HepG2 (cell line): ENCODE results near the gene SH2D7. TPM values are rescaled to one million over a fixed set of nuclear protein-coding genes. Genes with fewer than 3 reads are reported as not detected.

ENCODE experiments used
- AHR ChIP-seq: IDR thresholded peaks from 2 replicates; pipeline ENCODE4 v1.6.1; 2018; ENCODE audit warnings: missing genetic modification reagents, missing compliant biosample characterization
- DNMT1 ChIP-seq: sonication (generic); formaldehyde crosslinking; IDR thresholded peaks from 2 replicates; pipeline ENCODE4 v1.5.1; 2020; ENCODE audit warnings: mild to moderate bottlenecking, missing genetic modification reagents
- FOXA3 ChIP-seq: IDR thresholded peaks from 2 replicates; pipeline ENCODE4 v1.6.1; 2016; ENCODE audit warnings: missing genetic modification reagents, missing compliant biosample characterization
- HDAC6 ChIP-seq: fragments of 200-600 bp; sonication (generic); IDR thresholded peaks from 2 replicates; pipeline ENCODE4 v1.7.0; 2017; ENCODE audit warnings: mild to moderate bottlenecking, antibody characterized with exemption, low read length, low read depth
- HOXA3 ChIP-seq: sonication (generic); formaldehyde crosslinking; IDR thresholded peaks from 2 replicates; pipeline ENCODE4 v1.5.0; 2020; ENCODE audit warnings: missing genetic modification reagents
- IRX3 ChIP-seq: sonication (generic); formaldehyde crosslinking; IDR thresholded peaks from 2 replicates; pipeline ENCODE4 v1.8.1; 2023; ENCODE audit warnings: mild to moderate bottlenecking, low read depth, missing genetic modification reagents, borderline replicate concordance
- MTA3 ChIP-seq: sonication (generic); formaldehyde crosslinking; IDR thresholded peaks from 2 replicates; pipeline ENCODE4 v1.4.0; 2020; ENCODE audit warnings: missing genetic modification reagents
- MYC ChIP-seq: sonication (generic); formaldehyde crosslinking; IDR thresholded peaks from 2 replicates; pipeline ENCODE4 v1.9.0; 2021; ENCODE audit warnings: missing genetic modification reagents, borderline replicate concordance
- RBAK ChIP-seq: sonication (generic); formaldehyde crosslinking; IDR thresholded peaks from 2 replicates; pipeline ENCODE4 v1.5.1; 2020; ENCODE audit warnings: mild to moderate bottlenecking, missing genetic modification reagents
- RBM22 ChIP-seq: fragments of 200-400 bp; formaldehyde crosslinking; optimal IDR thresholded peaks from 2 replicates; pipeline ENCODE3; 2017; ENCODE audit warnings: mild to moderate bottlenecking, low read length, moderate library complexity
- RNF2 ChIP-seq: fragments of 450-650 bp; conservative IDR thresholded peaks from 2 replicates; pipeline ENCODE4 v1.6.1; 2016; ENCODE audit warnings: low read depth
- SP4 ChIP-seq: sonication (generic); formaldehyde crosslinking; IDR thresholded peaks from 2 replicates; pipeline ENCODE4 v1.8.1; 2023; ENCODE audit warnings: mild to moderate bottlenecking, missing genetic modification reagents
- ZNF205 ChIP-seq: IDR thresholded peaks from 2 replicates; pipeline ENCODE4 v1.6.1; 2018; ENCODE audit warnings: missing biosample characterization, missing genetic modification reagents
- ZNF446 ChIP-seq: sonication (generic); formaldehyde crosslinking; IDR thresholded peaks from 2 replicates; pipeline ENCODE4 v1.5.0; 2020; ENCODE audit warnings: mild to moderate bottlenecking, missing genetic modification reagents
- ZNF484 ChIP-seq: sonication (generic); formaldehyde crosslinking; IDR thresholded peaks from 2 replicates; pipeline ENCODE4 v1.5.1; 2020; ENCODE audit warnings: mild to moderate bottlenecking, low read depth, missing genetic modification reagents, borderline replicate concordance
- ZNF558 ChIP-seq: sonication (generic); formaldehyde crosslinking; IDR thresholded peaks from 2 replicates; pipeline ENCODE4 v1.9.0; 2022; ENCODE audit warnings: mild to moderate bottlenecking, missing genetic modification reagents, borderline replicate concordance
- ZNF713 ChIP-seq: sonication (generic); formaldehyde crosslinking; IDR thresholded peaks from 2 replicates; pipeline ENCODE4 v1.4.0; 2020; ENCODE audit warnings: mild to moderate bottlenecking, missing genetic modification reagents
- polyA plus RNA-seq, 8 experiments: library from polyadenylated mRNA; depleted of rRNA in 3 of 8; stranded (reverse) in 7 of 8; unstranded in 1 of 8; fragments of >200 nt; fragmentation: Illumina TruSeq in 4 of 8; extraction: Trizol in 4 of 8; gene quantifications; 2 replicates each; pipeline versions ENCODE4 v1.2.1 to v1.2.3, GENCODE V29; 2011 to 2016; ENCODE audit warnings: low read depth in 4 of 8, missing spikeins in 1 of 8, mixed read lengths in 1 of 8; ENCODE audit not compliant: insufficient read depth in 1 of 8
- total RNA-seq, 5 experiments: library from RNA; depleted of rRNA; stranded (reverse); fragments of >200 nt; fragmentation: Illumina TruSeq; extraction: Trizol; gene quantifications; 2 replicates each; pipeline ENCODE4 v1.2.3, GENCODE V29; 2016; ENCODE audit warnings: low read depth in 1 of 5
- TF ChIP-seq, protein P1 (sequence below): sonication (generic); formaldehyde crosslinking; IDR thresholded peaks from 2 replicates; pipeline ENCODE4 v1.5.1; 2020; ENCODE audit warnings: missing genetic modification reagents, mild to moderate bottlenecking, borderline replicate concordance
- TF ChIP-seq, protein P2 (sequence below): sonication (generic); formaldehyde crosslinking; IDR thresholded peaks from 2 replicates; pipeline ENCODE4 v1.4.0; 2020; ENCODE audit warnings: missing genetic modification reagents
- TF ChIP-seq, protein P3 (sequence below): sonication (generic); formaldehyde crosslinking; IDR thresholded peaks from 2 replicates; pipeline ENCODE4 v1.4.0; 2020; ENCODE audit warnings: missing genetic modification reagents
- TF ChIP-seq, protein P4 (sequence below), 2 experiments: sonication (generic) in 1 of 2; formaldehyde crosslinking in 1 of 2; IDR thresholded peaks; 2 replicates each; pipeline versions ENCODE4 v1.5.1 to v1.6.1; 2011 to 2020; ENCODE audit warnings: borderline replicate concordance in 1 of 2, low read depth in 1 of 2, low read length in 1 of 2, mild to moderate bottlenecking in 1 of 2, missing genetic modification reagents in 1 of 2, moderate library complexity in 1 of 2
- TF ChIP-seq, protein P5 (sequence below): fragments of 450-650 bp; IDR thresholded peaks from 2 replicates; pipeline ENCODE4 v1.6.1; 2017

The SH2D7 gene
- total and polyA plus RNA-seq, 2 of the 13 experiments (the other 11 are each of a cell fraction or from before 2014, with no cell fraction given), result not detected

DNA sequence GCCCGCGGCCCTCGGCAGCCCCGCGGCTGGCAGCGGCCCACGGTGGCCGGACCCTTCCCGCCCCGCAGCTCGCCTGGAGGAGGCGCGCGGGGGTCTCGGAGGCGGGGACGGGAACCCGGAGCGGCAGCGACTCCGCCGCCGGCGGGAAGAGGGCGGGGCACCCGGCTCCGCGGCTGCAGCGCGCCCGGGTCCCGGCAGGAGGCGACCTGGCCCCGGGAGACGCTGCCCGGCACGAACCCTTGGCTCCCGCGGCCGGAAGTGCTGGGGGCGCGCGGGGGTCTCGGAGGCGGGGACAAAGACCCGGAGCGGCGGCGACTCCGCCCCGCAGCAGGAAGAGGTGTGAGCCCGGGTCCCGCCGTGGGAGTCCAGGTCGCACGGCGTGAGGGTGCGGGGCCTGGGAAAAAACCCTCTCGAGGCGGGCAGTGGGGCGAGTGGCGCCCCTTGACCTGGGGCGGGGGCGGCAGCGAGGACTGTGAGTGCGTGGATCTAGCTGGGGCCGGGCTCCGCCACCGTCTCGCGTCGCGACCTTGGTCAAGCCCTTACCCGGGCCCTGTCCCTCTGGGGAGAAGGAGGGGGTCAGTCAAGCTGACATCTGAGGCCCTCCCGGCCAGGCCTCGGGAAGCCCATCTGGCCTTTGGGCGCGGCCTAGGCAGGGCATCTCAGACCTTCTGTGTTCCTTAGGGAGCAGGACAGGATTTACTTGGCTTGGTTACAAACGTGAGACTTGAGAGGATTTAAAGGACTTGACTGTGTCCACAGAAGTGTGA, 39.1 kb downstream of the SH2D7 start, which contains the start of gene CIB2 (continued):
- TF ChIP-seq MYC (peak; percentile 41; the same call in 1 of the 2 replicates), ZNF558 (CRISPR knock-in tag) (peak; percentile 72; the same call in 1 of the 2 replicates), RNF2 (peak; percentile 63; the same call in 1 of the 2 replicates), ZNF446 (peak; percentile 52; the same call in 1 of the 2 replicates), ZNF205 (CRISPR knock-in tag) (no peak), DNMT1 (no peak), RBM22 (no peak), IRX3 (CRISPR knock-in tag) (no peak), HDAC6 (no peak), AHR (CRISPR knock-in tag) (no peak), SP4 (no peak; the same call in 1 of the 2 replicates), ZNF484 (no peak), ZNF713 (CRISPR knock-in tag) (no peak), FOXA3 (CRISPR knock-in tag) (no peak), MTA3 (no peak), HOXA3 (CRISPR knock-in tag) (peak; percentile 72), RBAK (CRISPR knock-in tag) (no peak)
- TF ChIP-seq, protein P1, sequence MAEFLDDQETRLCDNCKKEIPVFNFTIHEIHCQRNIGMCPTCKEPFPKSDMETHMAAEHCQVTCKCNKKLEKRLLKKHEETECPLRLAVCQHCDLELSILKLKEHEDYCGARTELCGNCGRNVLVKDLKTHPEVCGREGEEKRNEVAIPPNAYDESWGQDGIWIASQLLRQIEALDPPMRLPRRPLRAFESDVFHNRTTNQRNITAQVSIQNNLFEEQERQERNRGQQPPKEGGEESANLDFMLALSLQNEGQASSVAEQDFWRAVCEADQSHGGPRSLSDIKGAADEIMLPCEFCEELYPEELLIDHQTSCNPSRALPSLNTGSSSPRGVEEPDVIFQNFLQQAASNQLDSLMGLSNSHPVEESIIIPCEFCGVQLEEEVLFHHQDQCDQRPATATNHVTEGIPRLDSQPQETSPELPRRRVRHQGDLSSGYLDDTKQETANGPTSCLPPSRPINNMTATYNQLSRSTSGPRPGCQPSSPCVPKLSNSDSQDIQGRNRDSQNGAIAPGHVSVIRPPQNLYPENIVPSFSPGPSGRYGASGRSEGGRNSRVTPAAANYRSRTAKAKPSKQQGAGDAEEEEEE (CRISPR knock-in tag), result no peak
- TF ChIP-seq, protein P2, sequence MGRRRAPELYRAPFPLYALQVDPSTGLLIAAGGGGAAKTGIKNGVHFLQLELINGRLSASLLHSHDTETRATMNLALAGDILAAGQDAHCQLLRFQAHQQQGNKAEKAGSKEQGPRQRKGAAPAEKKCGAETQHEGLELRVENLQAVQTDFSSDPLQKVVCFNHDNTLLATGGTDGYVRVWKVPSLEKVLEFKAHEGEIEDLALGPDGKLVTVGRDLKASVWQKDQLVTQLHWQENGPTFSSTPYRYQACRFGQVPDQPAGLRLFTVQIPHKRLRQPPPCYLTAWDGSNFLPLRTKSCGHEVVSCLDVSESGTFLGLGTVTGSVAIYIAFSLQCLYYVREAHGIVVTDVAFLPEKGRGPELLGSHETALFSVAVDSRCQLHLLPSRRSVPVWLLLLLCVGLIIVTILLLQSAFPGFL (CRISPR knock-in tag), result no peak
- TF ChIP-seq, protein P3, sequence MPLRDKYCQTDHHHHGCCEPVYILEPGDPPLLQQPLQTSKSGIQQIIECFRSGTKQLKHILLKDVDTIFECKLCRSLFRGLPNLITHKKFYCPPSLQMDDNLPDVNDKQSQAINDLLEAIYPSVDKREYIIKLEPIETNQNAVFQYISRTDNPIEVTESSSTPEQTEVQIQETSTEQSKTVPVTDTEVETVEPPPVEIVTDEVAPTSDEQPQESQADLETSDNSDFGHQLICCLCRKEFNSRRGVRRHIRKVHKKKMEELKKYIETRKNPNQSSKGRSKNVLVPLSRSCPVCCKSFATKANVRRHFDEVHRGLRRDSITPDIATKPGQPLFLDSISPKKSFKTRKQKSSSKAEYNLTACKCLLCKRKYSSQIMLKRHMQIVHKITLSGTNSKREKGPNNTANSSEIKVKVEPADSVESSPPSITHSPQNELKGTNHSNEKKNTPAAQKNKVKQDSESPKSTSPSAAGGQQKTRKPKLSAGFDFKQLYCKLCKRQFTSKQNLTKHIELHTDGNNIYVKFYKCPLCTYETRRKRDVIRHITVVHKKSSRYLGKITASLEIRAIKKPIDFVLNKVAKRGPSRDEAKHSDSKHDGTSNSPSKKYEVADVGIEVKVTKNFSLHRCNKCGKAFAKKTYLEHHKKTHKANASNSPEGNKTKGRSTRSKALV (CRISPR knock-in tag), result no peak
- TF ChIP-seq, protein P4, sequence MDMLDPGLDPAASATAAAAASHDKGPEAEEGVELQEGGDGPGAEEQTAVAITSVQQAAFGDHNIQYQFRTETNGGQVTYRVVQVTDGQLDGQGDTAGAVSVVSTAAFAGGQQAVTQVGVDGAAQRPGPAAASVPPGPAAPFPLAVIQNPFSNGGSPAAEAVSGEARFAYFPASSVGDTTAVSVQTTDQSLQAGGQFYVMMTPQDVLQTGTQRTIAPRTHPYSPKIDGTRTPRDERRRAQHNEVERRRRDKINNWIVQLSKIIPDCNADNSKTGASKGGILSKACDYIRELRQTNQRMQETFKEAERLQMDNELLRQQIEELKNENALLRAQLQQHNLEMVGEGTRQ (IDR thresholded peaks at IDR 0.05; ENCODE audit: low read depth, low read length), result no peak
- TF ChIP-seq, protein P4 (CRISPR knock-in tag; IDR thresholded peaks at IDR 0.05; ENCODE audit: borderline replicate concordance), result no peak
- TF ChIP-seq, protein P5, sequence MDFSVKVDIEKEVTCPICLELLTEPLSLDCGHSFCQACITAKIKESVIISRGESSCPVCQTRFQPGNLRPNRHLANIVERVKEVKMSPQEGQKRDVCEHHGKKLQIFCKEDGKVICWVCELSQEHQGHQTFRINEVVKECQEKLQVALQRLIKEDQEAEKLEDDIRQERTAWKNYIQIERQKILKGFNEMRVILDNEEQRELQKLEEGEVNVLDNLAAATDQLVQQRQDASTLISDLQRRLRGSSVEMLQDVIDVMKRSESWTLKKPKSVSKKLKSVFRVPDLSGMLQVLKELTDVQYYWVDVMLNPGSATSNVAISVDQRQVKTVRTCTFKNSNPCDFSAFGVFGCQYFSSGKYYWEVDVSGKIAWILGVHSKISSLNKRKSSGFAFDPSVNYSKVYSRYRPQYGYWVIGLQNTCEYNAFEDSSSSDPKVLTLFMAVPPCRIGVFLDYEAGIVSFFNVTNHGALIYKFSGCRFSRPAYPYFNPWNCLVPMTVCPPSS, result no peak
